ENCODE data around the gene CARMIL3. TPM values are rescaled to one million over a fixed set of nuclear protein-coding genes. Genes with fewer than 3 reads are reported as not detected.

Gene CARMIL3
- total RNA-seq, 4 donors from 2014 or later = 0.17 to 0.33 (median 0.22) TPM; not detected in 1

- TF ChIP-seq, protein P1, sequence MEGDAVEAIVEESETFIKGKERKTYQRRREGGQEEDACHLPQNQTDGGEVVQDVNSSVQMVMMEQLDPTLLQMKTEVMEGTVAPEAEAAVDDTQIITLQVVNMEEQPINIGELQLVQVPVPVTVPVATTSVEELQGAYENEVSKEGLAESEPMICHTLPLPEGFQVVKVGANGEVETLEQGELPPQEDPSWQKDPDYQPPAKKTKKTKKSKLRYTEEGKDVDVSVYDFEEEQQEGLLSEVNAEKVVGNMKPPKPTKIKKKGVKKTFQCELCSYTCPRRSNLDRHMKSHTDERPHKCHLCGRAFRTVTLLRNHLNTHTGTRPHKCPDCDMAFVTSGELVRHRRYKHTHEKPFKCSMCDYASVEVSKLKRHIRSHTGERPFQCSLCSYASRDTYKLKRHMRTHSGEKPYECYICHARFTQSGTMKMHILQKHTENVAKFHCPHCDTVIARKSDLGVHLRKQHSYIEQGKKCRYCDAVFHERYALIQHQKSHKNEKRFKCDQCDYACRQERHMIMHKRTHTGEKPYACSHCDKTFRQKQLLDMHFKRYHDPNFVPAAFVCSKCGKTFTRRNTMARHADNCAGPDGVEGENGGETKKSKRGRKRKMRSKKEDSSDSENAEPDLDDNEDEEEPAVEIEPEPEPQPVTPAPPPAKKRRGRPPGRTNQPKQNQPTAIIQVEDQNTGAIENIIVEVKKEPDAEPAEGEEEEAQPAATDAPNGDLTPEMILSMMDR (IDR thresholded peaks at IDR 0.05; ENCODE audit: low read depth) = no peak
Observed at GRCh38 chr14:24100982-24101494, 49.2 kb downstream of the CARMIL3 start.

DNA sequence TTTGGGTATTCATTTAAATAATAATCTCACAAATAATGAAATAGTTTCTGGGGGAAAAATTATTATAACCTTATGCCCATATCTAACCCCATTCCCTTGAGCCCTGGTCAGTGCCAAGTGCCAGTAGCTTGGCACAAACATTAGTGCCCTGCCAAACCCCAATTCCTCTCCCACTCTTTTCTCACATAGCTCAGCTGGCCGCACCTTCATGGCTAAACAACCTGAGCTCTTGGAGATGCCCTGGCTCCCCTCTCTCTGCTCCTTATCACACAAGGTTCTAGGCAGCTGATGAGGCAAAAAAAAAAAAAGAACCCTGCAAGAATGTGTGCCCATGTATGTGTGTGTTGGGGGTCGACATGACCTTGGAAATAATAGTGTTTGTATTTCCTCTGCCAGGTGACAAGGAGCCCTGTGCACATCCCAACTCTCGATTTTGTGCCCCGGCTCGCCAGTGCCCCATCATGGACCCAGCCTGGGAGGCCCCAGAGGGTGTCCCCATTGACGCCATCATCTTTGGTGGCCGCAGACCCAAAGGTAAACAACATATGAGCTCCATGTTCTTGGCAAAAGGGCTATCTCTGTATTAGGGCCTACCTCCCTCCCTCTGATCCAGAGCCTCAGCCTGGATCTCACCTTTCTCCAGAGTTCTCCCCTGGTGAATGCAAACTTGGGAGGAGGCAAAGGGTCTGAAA is 50.7 kb downstream of the CARMIL3 start:
- TF ChIP-seq, protein P1 (IDR thresholded peaks at IDR 0.05; ENCODE audit: low read depth) = no peak

- TF ChIP-seq, protein P1 (IDR thresholded peaks at IDR 0.05; ENCODE audit: low read depth) = no peak
Observed at GRCh38 chr14:24103451-24103850, 51.6 kb downstream of the CARMIL3 start.

GRCh38 chr14:24106672-24107271 is 55.0 kb downstream of the CARMIL3 start:
- TF ChIP-seq, protein P1 (IDR thresholded peaks at IDR 0.05; ENCODE audit: low read depth) = no peak

DNA sequence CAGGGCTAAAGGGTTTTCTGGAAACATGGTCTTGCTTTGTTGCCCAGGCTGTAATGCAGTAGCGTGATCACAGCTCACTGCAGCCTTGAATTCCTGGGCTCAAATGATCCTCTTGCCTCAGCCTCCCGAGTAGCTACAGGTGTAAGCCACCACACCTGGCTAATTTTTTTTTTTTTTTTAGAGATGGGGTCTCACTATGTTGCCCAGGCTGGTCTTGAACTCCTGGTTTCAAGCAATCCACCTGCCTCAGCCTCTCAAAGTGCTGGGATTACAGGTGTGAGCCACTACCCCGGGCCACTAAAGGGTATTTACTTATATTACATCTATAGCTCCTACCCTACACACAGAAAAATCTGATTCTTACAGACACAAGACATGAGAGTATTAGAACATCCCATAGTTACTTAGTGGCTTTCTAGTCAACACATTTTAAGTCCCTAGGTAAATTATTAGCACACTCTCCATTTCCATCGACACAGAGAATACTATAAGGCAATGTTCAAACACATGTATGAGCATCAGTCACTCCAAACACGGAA is 56.6 kb downstream of the CARMIL3 start:
- TF ChIP-seq, protein P1 (IDR thresholded peaks at IDR 0.05; ENCODE audit: low read depth) = no peak

- TF ChIP-seq, protein P1 (IDR thresholded peaks at IDR 0.05; ENCODE audit: low read depth) = no peak
Observed at GRCh38 chr14:24110060-24110459, 58.3 kb downstream of the CARMIL3 start.

DNA sequence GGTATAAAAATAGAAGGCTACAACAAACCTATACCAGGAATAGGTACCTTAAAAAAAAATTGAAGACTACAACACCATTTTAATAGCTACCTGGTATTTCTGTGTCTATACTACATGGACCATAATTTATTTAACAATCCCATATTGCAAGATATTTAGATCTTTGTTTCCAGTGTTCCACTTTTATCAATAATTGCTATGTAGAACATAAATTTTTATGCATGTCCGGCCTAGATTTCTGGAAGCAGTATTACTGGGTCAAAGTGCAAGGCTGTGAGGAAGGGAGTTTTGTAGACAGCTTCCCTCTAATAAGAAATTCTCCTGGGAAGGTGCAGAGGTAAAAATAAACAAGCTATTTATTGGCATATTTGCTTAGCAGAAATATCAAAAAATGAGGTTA is 58.7 kb downstream of the CARMIL3 start:
- TF ChIP-seq, protein P1 (IDR thresholded peaks at IDR 0.05; ENCODE audit: low read depth) = no peak
